ENCODE measurements around the gene LLPH.

DNA sequence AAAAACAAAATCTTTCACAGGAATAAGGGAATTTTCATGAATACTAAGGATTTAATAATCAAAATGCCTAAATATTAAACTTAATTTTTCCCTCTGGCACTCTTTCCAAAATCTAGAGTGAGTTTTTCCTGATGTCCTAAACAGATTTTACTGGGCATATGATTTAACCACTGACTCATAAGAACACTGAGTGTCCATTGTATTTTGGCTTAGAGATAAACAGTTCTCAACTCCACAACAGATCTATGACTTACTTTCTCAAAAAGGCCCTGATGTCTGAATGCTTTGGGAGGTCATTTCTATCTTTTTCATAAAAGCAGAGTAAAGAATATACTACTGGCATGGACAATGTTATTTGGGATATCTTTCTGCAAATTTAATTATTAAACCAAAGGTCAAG is 24.2 kb upstream of the LLPH start:
- TF ChIP-seq CTCF (optimal IDR thresholded peaks at IDR 0.05 in 1 of 3, IDR thresholded peaks at IDR 0.05 in 1 of 3, conservative IDR thresholded peaks at IDR 0.05 in 1 of 3; ENCODE audit: extremely low read depth in 1 of 3, insufficient read depth in 2 of 3, low read length in 3 of 3) (no peak), EZH2 (IDR thresholded peaks at IDR 0.05; ENCODE audit: low read length) (no peak)
